ENCODE measurements around the gene PCDHGA3. TPM values are rescaled to one million over a fixed set of nuclear protein-coding genes. Genes with fewer than 3 reads are reported as not detected.
"Not testable (repeated sequence)": the region's sequence is repeated elsewhere in the genome, so short reads cannot be mapped to it uniquely, and the experiment has no call there.

The PCDHGA3 gene
- total RNA-seq, 4 donors from 2014 or later = 0.40 to 1.7 (median 0.76) TPM; not detected in 1

DNA sequence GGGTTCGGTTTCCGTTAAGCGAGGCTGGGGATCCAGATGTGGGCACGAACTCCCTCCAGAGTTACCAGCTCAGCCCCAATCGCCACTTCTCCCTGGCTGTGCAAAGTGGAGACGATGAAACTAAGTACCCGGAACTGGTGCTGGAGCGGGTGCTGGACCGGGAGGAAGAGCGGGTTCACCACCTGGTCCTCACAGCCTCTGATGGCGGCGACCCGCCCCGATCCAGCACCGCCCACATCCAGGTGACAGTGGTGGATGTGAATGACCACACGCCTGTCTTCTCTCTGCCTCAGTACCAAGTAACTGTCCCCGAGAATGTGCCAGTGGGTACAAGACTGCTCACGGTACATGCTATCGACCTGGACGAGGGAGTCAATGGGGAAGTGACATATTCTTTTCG is 39.7 kb downstream of the PCDHGA3 start:
- Histone ChIP-seq H3K36me3 (no peaks in the 10 kb centered on the region), H3K4me3 (no peak overlapping the region), H3K27ac (no peak overlapping the region), H3K27me3 (no peaks in the 10 kb centered on the region), H3K4me1 (no peaks in the 10 kb centered on the region), H3K9me3 (peaks cover 0 to 50% (median 4%) of the 10 kb centered on the region in 4 donors)
- TF ChIP-seq POLR2A (IDR thresholded peaks at IDR 0.05) = no peak
- DNase-seq = no peak

DNA sequence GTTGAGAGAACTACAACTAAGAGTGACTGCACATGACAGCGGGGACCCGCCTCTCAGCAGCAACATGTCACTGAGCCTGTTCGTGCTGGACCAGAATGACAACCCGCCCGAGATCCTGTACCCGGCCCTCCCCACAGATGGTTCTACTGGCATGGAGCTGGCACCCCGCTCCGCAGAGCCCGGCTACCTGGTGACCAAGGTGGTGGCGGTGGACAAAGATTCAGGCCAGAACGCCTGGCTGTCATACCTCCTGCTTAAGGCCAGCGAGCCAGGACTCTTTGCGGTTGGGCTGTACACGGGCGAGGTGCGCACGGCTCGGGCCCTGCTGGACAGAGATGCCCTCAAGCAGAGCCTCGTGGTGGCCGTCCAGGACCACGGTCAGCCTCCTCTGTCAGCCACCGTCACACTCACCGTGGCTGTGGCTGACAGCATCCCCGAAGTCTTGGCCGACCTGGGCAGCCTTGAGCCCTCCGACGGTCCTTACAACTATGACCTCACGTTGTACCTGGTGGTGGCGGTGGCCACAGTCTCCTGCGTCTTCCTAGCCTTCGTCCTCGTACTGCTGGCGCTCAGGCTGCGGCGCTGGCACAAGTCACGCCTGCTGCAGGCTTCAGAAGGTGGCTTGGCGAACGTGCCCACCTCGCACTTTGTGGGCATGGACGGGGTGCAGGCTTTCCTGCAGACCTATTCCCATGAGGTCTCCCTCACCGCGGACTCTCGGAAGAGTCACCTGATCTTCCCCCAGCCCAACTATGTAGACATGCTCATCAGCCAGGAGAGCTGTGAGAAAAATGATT is 41.0 kb downstream of the PCDHGA3 start:
- no peak for DNase-seq
- H3K4me3 ChIP-seq = no peak overlapping the region
- H3K27me3 ChIP-seq = no peaks in the 10 kb centered on the region
- no peak overlapping the region for H3K27ac ChIP-seq
- peaks cover 0 to 63% (median 7%) of the 10 kb centered on the region in 4 donors for H3K9me3 ChIP-seq
- no peaks in the 10 kb centered on the region for H3K36me3 ChIP-seq
- H3K4me1 ChIP-seq = no peaks in the 10 kb centered on the region
- no peak for TF ChIP-seq POLR2A (IDR thresholded peaks at IDR 0.05)
- TF ChIP-seq, protein P1, sequence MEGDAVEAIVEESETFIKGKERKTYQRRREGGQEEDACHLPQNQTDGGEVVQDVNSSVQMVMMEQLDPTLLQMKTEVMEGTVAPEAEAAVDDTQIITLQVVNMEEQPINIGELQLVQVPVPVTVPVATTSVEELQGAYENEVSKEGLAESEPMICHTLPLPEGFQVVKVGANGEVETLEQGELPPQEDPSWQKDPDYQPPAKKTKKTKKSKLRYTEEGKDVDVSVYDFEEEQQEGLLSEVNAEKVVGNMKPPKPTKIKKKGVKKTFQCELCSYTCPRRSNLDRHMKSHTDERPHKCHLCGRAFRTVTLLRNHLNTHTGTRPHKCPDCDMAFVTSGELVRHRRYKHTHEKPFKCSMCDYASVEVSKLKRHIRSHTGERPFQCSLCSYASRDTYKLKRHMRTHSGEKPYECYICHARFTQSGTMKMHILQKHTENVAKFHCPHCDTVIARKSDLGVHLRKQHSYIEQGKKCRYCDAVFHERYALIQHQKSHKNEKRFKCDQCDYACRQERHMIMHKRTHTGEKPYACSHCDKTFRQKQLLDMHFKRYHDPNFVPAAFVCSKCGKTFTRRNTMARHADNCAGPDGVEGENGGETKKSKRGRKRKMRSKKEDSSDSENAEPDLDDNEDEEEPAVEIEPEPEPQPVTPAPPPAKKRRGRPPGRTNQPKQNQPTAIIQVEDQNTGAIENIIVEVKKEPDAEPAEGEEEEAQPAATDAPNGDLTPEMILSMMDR (IDR thresholded peaks at IDR 0.05) = no peak

GRCh38 chr5:141387557-141388311 is 44.1 kb downstream of the PCDHGA3 start, which contains the start of gene PCDHGB4:
PCDHGB4 (plus strand) TSS chr5:141387698; CDS start chr5:141387885, 187 bp downstream.
- H3K27ac ChIP-seq, H3K36me3 ChIP-seq, H3K27me3 ChIP-seq, H3K4me3 ChIP-seq, DNase-seq, H3K4me1 ChIP-seq: not testable (repeated sequence)
- peaks cover 0 to 60% (median 10%) of the 10 kb centered on the region in 4 donors for H3K9me3 ChIP-seq
- TF ChIP-seq, protein P1 (IDR thresholded peaks at IDR 0.05) = peak in 3 of 6 experiments; percentile 4 to 17 (median 14)

DNA sequence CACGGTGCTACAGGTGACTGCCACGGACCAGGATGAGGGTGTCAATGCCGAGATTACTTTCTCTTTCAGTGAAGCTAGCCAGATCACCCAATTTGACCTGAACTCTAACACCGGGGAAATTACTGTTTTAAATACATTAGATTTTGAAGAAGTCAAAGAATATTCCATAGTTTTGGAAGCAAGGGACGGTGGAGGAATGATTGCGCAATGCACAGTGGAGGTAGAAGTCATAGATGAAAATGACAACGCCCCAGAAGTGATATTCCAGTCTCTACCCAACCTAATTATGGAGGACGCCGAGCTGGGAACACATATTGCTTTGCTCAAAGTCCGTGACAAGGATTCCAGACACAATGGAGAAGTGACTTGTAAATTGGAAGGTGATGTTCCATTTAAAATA is 45.0 kb downstream of the PCDHGA3 start:
- TF ChIP-seq, protein P1 (IDR thresholded peaks at IDR 0.05) = no peak
- Histone ChIP-seq H3K4me1 (no peaks in the 10 kb centered on the region), H3K27me3 (no peaks in the 10 kb centered on the region), H3K27ac (no peak overlapping the region), H3K4me3 (no peak overlapping the region), H3K36me3 (no peaks in the 10 kb centered on the region), H3K9me3 (peaks cover 0 to 60% (median 13%) of the 10 kb centered on the region in 4 donors)
- DNase-seq = no peak

GRCh38 chr5:141389153-141390042 is 45.8 kb downstream of the PCDHGA3 start:
- TF ChIP-seq, protein P1 (IDR thresholded peaks at IDR 0.05) = no peak
- no peak for TF ChIP-seq POLR2A (IDR thresholded peaks at IDR 0.05)
- no peak for DNase-seq
- H3K36me3 ChIP-seq = no peaks in the 10 kb centered on the region
- H3K4me3 ChIP-seq = no peak overlapping the region
- no peak overlapping the region for H3K27ac ChIP-seq
- H3K27me3 ChIP-seq = no peaks in the 10 kb centered on the region
- H3K9me3 ChIP-seq = peaks cover 0 to 62% (median 15%) of the 10 kb centered on the region in 4 donors
- no peaks in the 10 kb centered on the region for H3K4me1 ChIP-seq

All from Peyer's patch (tissue), 4 donors.